ENCODE measurements around the gene PRR16. TPM values are rescaled to one million over a fixed set of nuclear protein-coding genes. Genes with fewer than 3 reads are reported as not detected.
"Not testable (repeated sequence)": the region's sequence is repeated elsewhere in the genome, so short reads cannot be mapped to it uniquely, and the experiment has no call there.

The PRR16 gene
- total RNA-seq, 2 experiments from 2014 or later, result not detected

GRCh38 chr5:120450910-120451309 lies 13.2 kb upstream of the PRR16 start:
- Mint-ChIP-seq H3K4me3 (no peak overlapping the region), H3K9me3 (no peaks in the 10 kb centered on the region), H3K4me1 (no peaks in the 10 kb centered on the region), H3K36me3 (ENCODE audit: low read depth) (no peaks in the 10 kb centered on the region), H3K27ac (no peak overlapping the region), H3K27me3 (no peaks in the 10 kb centered on the region)
- CTCF ChIA-PET, result no interaction called here
- DNase-seq, result no peak
- POLR2A ChIA-PET, result no interaction called here

GRCh38 chr5:120451445-120451844 lies 12.7 kb upstream of the PRR16 start:
- DNase-seq, result no peak
- no peak overlapping the region for H3K27ac Mint-ChIP-seq
- H3K36me3 Mint-ChIP-seq (ENCODE audit: low read depth), result no peaks in the 10 kb centered on the region
- H3K27me3 Mint-ChIP-seq, result no peaks in the 10 kb centered on the region
- ChIA-PET POLR2A (no interaction called here), CTCF (no interaction called here)
- H3K9me3 Mint-ChIP-seq, result no peaks in the 10 kb centered on the region
- no peaks in the 10 kb centered on the region for H3K4me1 Mint-ChIP-seq
- no peak overlapping the region for H3K4me3 Mint-ChIP-seq

- H3K36me3 Mint-ChIP-seq (ENCODE audit: low read depth), result no peaks in the 10 kb centered on the region
- H3K27ac Mint-ChIP-seq, result no peak overlapping the region
- no peak overlapping the region for H3K4me3 Mint-ChIP-seq
- H3K27me3 Mint-ChIP-seq, result no peaks in the 10 kb centered on the region
- ChIA-PET POLR2A (no interaction called here), CTCF (no interaction called here)
- no peaks in the 10 kb centered on the region for H3K4me1 Mint-ChIP-seq
- no peaks in the 10 kb centered on the region for H3K9me3 Mint-ChIP-seq
- DNase-seq, result no peak
These were observed 11.6 kb upstream of the PRR16 start for GRCh38 chr5:120452471-120452870.

- ChIA-PET POLR2A (no interaction called here), CTCF (no interaction called here)
- no peaks in the 10 kb centered on the region for H3K4me1 Mint-ChIP-seq
- no peak overlapping the region for H3K4me3 Mint-ChIP-seq
- no peaks in the 10 kb centered on the region for H3K36me3 Mint-ChIP-seq (ENCODE audit: low read depth)
- H3K27ac Mint-ChIP-seq, result no peak overlapping the region
- no peak for DNase-seq
- no peaks in the 10 kb centered on the region for H3K9me3 Mint-ChIP-seq
- no peaks in the 10 kb centered on the region for H3K27me3 Mint-ChIP-seq
These were observed 9.9 kb upstream of the PRR16 start for GRCh38 chr5:120454094-120454798.

DNA sequence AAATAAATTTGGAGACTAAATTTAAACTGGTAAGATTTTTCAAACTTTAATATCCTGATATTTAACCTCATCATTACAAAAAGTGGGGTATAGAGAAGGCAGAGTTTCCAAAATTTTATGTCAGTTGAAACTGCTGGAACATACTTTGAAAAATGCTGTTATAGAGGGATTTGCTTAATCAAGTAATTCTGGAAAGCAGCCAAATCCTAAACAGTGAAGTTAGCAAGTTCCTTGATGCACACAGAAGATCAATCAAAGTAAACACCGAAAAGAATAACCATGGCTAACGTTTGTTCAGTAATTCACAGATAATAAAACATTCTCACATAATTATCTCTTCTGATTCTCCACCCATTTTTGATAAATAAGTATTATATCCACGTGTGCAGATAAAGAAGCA lies 8.1 kb upstream of the PRR16 start:
- H3K4me1 Mint-ChIP-seq, result no peaks in the 10 kb centered on the region
- CTCF ChIA-PET, result no interaction called here
- no peaks in the 10 kb centered on the region for H3K27me3 Mint-ChIP-seq
- POLR2A ChIA-PET, result no interaction called here
- no peaks in the 10 kb centered on the region for H3K9me3 Mint-ChIP-seq
- no peak for DNase-seq
- no peak overlapping the region for H3K27ac Mint-ChIP-seq
- H3K4me3 Mint-ChIP-seq, result no peak overlapping the region
- H3K36me3 Mint-ChIP-seq (ENCODE audit: low read depth), result no peaks in the 10 kb centered on the region

- ChIA-PET POLR2A (no interaction called here), CTCF (no interaction called here)
- Mint-ChIP-seq H3K27me3 (peaks cover 11% of the 10 kb centered on the region), H3K4me1 (no peaks in the 10 kb centered on the region), H3K27ac (peak overlapping the region; percentile 52), H3K9me3 (no peaks in the 10 kb centered on the region), H3K36me3 (ENCODE audit: low read depth) (no peaks in the 10 kb centered on the region), H3K4me3 (peak overlapping the region; percentile 40)
- peak; percentile 47 for DNase-seq
These were observed 6.1 kb upstream of the PRR16 start for GRCh38 chr5:120457839-120458507.

- H3K9me3 Mint-ChIP-seq; CTCF ChIA-PET; POLR2A ChIA-PET; H3K36me3 Mint-ChIP-seq (ENCODE audit: low read depth); H3K27ac Mint-ChIP-seq; H3K4me1 Mint-ChIP-seq; H3K4me3 Mint-ChIP-seq; DNase-seq: not testable (repeated sequence)
- H3K27me3 Mint-ChIP-seq, result peaks cover 16% of the 10 kb centered on the region
These were observed 5.6 kb upstream of the PRR16 start for GRCh38 chr5:120458508-120458847.

DNA sequence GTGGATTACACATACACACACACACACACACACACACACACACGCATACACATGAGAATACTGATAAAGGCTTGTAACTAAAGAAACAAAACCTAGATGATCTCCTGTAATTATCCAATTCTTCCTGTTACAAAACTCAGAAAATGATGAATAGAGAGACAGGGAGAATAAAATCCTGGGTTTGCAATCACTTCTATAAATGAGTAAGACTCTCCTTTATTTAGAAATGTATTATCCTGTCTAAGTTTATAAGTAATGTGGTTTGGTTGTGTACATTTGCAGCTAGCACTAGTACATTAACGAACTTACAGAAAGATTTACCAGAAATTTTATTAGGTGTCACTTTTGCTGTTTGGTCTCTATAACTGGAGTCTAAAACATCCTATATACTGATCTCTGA lies 2.8 kb upstream of the PRR16 start:
- H3K4me3 Mint-ChIP-seq, result no peak overlapping the region
- H3K4me1 Mint-ChIP-seq, result peaks cover 2% of the 10 kb centered on the region
- H3K27ac Mint-ChIP-seq, result no peak overlapping the region
- ChIA-PET CTCF (no interaction called here), POLR2A (no interaction called here)
- H3K27me3 Mint-ChIP-seq, result peaks cover 40% of the 10 kb centered on the region
- H3K36me3 Mint-ChIP-seq (ENCODE audit: low read depth), result no peaks in the 10 kb centered on the region
- no peaks in the 10 kb centered on the region for H3K9me3 Mint-ChIP-seq
- DNase-seq, result no peak

DNA sequence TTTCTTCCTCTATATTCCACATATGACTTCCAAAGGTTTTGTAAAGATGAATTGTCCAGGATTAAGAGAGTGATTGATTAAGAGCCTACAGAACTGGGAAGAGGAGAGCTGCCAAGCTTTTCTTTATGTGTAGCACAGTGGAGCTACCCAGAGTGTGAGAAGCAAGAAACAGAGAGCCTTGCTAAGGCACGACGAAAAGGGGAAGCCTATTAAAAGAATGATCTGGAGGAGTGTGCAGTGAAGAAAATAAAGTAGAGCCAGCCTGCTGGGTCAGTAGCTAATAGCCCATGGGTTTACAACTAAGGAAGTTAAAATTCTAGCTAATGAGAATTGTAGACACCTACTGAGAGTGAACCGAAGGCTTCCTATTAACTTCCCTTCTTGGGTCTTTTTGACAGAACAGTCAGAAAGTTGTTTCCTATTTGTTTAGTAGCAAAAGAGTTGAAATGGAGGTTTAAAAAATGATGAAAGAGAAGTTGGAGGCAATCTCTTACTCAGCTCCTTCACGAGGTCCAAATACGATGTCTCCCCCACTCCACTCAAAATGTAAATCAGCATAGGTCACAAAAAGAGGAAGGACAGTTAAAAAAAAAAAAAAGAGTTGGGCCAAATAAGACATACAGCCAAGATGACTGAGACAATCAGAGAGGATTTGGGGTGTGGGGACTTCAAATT lies 957 bp upstream of the PRR16 start:
- H3K36me3 Mint-ChIP-seq (ENCODE audit: low read depth), result no peaks in the 10 kb centered on the region
- POLR2A ChIA-PET, result no interaction called here
- peaks cover 2% of the 10 kb centered on the region for H3K4me1 Mint-ChIP-seq
- H3K4me3 Mint-ChIP-seq, result no peak overlapping the region
- H3K9me3 Mint-ChIP-seq, result no peaks in the 10 kb centered on the region
- CTCF ChIA-PET, result no interaction called here
- H3K27ac Mint-ChIP-seq, result no peak overlapping the region
- DNase-seq, result no peak
- H3K27me3 Mint-ChIP-seq, result peaks cover 47% of the 10 kb centered on the region

DNA sequence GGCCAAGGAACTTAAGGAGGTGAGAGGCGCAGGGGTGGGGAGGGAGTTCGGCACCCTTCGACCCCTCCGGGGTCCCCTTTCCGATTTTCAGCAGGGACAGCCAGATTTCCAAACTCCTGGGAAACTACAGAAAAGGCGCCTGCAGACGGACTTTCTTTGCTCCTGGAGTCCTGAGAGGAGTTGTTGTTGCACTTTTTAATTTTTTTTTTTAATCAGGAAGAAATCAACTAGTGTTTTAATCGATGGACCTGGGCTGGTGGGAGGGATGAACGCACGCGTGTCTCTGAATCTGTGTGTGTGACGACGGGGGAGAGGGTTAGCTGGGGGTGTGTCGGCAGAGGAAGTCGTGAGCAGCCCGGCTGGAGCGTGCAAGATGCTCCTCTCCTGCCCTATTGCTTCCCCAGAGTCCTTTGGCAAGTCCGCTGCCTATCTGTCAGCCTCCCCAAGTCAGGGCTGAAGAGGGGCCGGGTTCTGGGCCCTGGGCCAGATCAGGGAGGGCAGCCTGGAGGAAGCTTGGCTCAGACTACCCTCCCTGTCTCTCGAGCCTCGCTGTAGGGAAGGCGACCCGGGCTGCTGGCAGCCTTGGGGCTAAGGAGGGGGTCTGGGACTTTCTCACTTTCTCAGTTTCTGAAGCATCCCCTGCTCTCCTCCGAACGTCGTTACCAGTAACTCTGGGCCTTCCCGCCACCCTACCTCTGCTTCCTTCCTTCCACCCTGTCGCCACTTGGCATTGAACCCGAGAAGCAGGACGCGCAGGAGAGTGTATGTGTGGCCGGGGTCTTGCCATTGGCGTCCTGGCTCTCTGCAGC lies 731 bp downstream of the PRR16 start:
- H3K27me3 Mint-ChIP-seq, result peaks cover 47% of the 10 kb centered on the region

GRCh38 chr5:120465436-120465961 lies 1.4 kb downstream of the PRR16 start:
- H3K9me3 Mint-ChIP-seq, result no peaks in the 10 kb centered on the region
- H3K27me3 Mint-ChIP-seq, result peaks cover 47% of the 10 kb centered on the region
- ChIA-PET CTCF (no interaction called here), POLR2A (no interaction called here)
- no peak for DNase-seq
- no peaks in the 10 kb centered on the region for H3K36me3 Mint-ChIP-seq (ENCODE audit: low read depth)
- H3K27ac Mint-ChIP-seq, result no peak overlapping the region
- H3K4me3 Mint-ChIP-seq, result no peak overlapping the region
- H3K4me1 Mint-ChIP-seq, result peaks cover 2% of the 10 kb centered on the region

More for the DNA sequence above, 731 bp downstream of the PRR16 start:
- peaks cover 2% of the 10 kb centered on the region for H3K4me1 Mint-ChIP-seq
- H3K36me3 Mint-ChIP-seq (ENCODE audit: low read depth), result no peaks in the 10 kb centered on the region
- no peak for DNase-seq
- no peak overlapping the region for H3K27ac Mint-ChIP-seq
- ChIA-PET CTCF (no interaction called here), POLR2A (no interaction called here)
- no peak overlapping the region for H3K4me3 Mint-ChIP-seq
- H3K9me3 Mint-ChIP-seq, result no peaks in the 10 kb centered on the region

DNA sequence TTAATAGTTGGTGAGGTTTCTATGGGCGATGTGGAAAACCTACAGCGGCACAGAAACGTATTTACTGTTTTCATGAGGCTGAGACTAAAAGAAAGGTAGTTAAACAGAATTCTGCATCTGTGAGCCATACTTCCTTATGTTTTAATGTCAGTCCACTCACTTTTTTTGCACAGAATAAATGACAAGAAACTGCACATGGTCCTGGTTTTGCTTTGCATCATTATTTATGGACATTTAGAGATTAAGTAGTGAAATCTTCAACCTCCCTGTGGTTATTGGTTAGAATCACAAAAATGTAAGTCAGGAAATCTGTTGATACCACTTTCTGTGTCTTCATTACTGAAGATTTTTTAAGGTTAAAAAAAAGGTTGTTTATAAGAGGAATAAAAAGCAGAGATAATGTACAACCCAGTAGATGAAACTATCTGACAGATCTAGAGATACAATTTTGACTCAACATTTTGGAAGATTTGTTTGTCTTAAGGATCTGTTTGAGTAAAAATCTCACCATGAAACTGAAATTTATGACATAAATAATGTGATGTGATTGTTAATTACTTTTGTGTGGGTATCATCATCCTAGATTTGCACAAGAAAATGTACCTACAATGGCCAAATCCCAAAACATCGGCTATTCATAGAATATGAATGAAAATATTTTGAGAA lies 2.4 kb downstream of the PRR16 start:
- peaks cover 2% of the 10 kb centered on the region for H3K4me1 Mint-ChIP-seq
- no peak overlapping the region for H3K27ac Mint-ChIP-seq

GRCh38 chr5:120471971-120472370 lies 7.9 kb downstream of the PRR16 start:
- no peak overlapping the region for H3K27ac Mint-ChIP-seq
- no peaks in the 10 kb centered on the region for H3K4me1 Mint-ChIP-seq
- no peak for DNase-seq
- H3K9me3 Mint-ChIP-seq, result no peaks in the 10 kb centered on the region
- peaks cover 2% of the 10 kb centered on the region for H3K27me3 Mint-ChIP-seq
- H3K36me3 Mint-ChIP-seq (ENCODE audit: low read depth), result no peaks in the 10 kb centered on the region
- POLR2A ChIA-PET, result no interaction called here
- CTCF ChIA-PET, result no interaction called here
- H3K4me3 Mint-ChIP-seq, result no peak overlapping the region

More for the DNA sequence above, 2.4 kb downstream of the PRR16 start:
- CTCF ChIA-PET, result no interaction called here
- POLR2A ChIA-PET, result no interaction called here
- Mint-ChIP-seq H3K36me3 (ENCODE audit: low read depth) (no peaks in the 10 kb centered on the region), H3K27me3 (peaks cover 47% of the 10 kb centered on the region), H3K9me3 (no peaks in the 10 kb centered on the region), H3K4me3 (no peak overlapping the region)
- DNase-seq, result no peak
